Esophagus squamous epithelium (tissue), 5 donors: ENCODE data around the gene ASCL2. TPM values are rescaled to one million over a fixed set of nuclear protein-coding genes. Genes with fewer than 3 reads are reported as not detected.

ENCODE experiments used
- DNase-seq: peaks from one replicate; lab custom pipeline; 2025; lab: John Stamatoyannopoulos, UW
- H3K27ac ChIP-seq, 4 donors: fragments of 200-600 bp; sonication (generic); one replicate each; pipeline ENCODE4 v1.5.1; 2016 to 2019; ENCODE audit warnings: mild to moderate bottlenecking in 1 of 4
- H3K27me3 ChIP-seq, 4 donors: fragments of 200-600 bp; sonication (generic); 1 replicate in 3 of 4; 2 replicates in 1 of 4; pipeline versions ENCODE4 v1.5.1 to v1.6.0; 2017 to 2021; ENCODE audit warnings: antibody characterized with exemption in 1 of 4
- H3K36me3 ChIP-seq, 3 donors: fragments of 200-600 bp; sonication (generic); one replicate each; pipeline ENCODE4 v1.5.1; 2016 to 2019
- H3K4me1 ChIP-seq, 3 donors: fragments of 200-600 bp; sonication (generic); one replicate each; pipeline ENCODE4 v1.5.1; 2017 to 2019
- H3K4me3 ChIP-seq, 4 donors: fragments of 200-600 bp; sonication (generic); 1 replicate in 3 of 4; 2 replicates in 1 of 4; pipeline ENCODE4 v1.5.1; 2016 to 2019; ENCODE audit warnings: mild to moderate bottlenecking in 2 of 4, moderate library complexity in 1 of 4
- H3K9me3 ChIP-seq, 3 donors: fragments of 200-600 bp; sonication (generic); one replicate each; pipeline ENCODE4 v1.5.1; 2016 to 2019
- CTCF ChIP-seq, 6 experiments: fragments of 450-650 bp in 4 of 6; fragments of 200-600 bp in 2 of 6; sonication (generic) in 2 of 6; IDR thresholded peaks; one replicate each; pipeline ENCODE4 v1.5.1; 2016 to 2019; ENCODE audit warnings: antibody characterized with exemption in 6 of 6, mild to moderate bottlenecking in 4 of 6, moderate library complexity in 4 of 6
- POLR2A ChIP-seq, 4 donors: fragments of 450-650 bp; IDR thresholded peaks; one replicate each; pipeline ENCODE4 v1.6.1; 2017; ENCODE audit warnings: antibody characterized with exemption in 4 of 4, mild to moderate bottlenecking in 4 of 4, moderate library complexity in 3 of 4
- WGBS, 2 donors: methylation state at CpG; one replicate each; pipeline ENCODE4 v1.1.5; 2018; 5-methylcytosine and 5-hydroxymethylcytosine counted together
- intact Hi-C: fragments of 100-400 bp; cut with DNase I; formaldehyde crosslinking; loops from one replicate; pipeline ENCODE4 v1.15.0; 2022
- total RNA-seq, 4 donors: library from RNA; depleted of rRNA; stranded (reverse); fragments of >200 nt; gene quantifications; one replicate each; pipeline ENCODE4 v1.1.0, GENCODE V29; 2016
- donor health status: DM: yes; HTN: yes; CAD: no.

Gene ASCL2
- total RNA-seq, 4 donors from 2014 or later, result 0.67 to 5.1 (median 2.3) TPM

GRCh38 chr11:2275334-2276279 is 5.2 kb upstream of the ASCL2 start:
- no peak for DNase-seq
- peaks cover 0 to 82% (median 2%) of the 10 kb centered on the region in 4 donors for H3K27me3 ChIP-seq
- no peaks in the 10 kb centered on the region for H3K9me3 ChIP-seq
- no peak overlapping the region for H3K4me3 ChIP-seq
- WGBS, 2 donors, result 91 to 92% methylated on average over 10 to 16 of the region's 30 CpGs
- intact Hi-C loops, result no loop called here
- H3K27ac ChIP-seq, result no peak overlapping the region
- TF ChIP-seq POLR2A (IDR thresholded peaks at IDR 0.05), result no peak
- no peak for TF ChIP-seq CTCF (IDR thresholded peaks at IDR 0.05)
- peaks cover 6 to 10% (median 7%) of the 10 kb centered on the region in 3 donors for H3K4me1 ChIP-seq
- no peaks in the 10 kb centered on the region for H3K36me3 ChIP-seq

DNA sequence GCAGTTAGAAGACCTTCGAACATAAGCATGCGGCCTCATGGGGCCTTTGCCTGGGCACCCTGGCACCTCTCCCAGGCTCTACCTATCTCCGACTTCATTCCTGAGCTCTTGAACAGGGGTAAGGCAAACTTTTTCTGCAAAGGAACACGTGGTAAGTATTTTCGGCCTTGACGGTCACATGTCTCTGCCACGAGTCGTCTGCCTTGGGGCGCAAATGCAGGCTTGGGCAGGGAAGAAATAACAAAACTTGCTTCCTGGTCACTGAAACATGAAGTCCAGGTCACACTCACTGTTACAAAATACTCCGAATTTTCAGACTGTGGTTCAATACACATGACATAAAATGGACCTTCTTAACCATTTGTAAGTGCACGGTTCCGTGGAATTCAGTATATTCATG is 3.4 kb upstream of the ASCL2 start:
- H3K9me3 ChIP-seq, result no peaks in the 10 kb centered on the region
- WGBS, 2 donors, result 67 to 76% methylated on average over 12 of the region's 12 CpGs
- intact Hi-C loops, result no loop called here
- no peak for DNase-seq
- no peak overlapping the region for H3K4me3 ChIP-seq
- no peaks in the 10 kb centered on the region for H3K36me3 ChIP-seq
- peaks cover 0 to 93% (median 4%) of the 10 kb centered on the region in 4 donors for H3K27me3 ChIP-seq
- no peak overlapping the region for H3K27ac ChIP-seq
- no peak for TF ChIP-seq POLR2A (IDR thresholded peaks at IDR 0.05)
- TF ChIP-seq CTCF (IDR thresholded peaks at IDR 0.05), result no peak
- H3K4me1 ChIP-seq, result peaks cover 13 to 29% (median 25%) of the 10 kb centered on the region in 3 donors

DNA sequence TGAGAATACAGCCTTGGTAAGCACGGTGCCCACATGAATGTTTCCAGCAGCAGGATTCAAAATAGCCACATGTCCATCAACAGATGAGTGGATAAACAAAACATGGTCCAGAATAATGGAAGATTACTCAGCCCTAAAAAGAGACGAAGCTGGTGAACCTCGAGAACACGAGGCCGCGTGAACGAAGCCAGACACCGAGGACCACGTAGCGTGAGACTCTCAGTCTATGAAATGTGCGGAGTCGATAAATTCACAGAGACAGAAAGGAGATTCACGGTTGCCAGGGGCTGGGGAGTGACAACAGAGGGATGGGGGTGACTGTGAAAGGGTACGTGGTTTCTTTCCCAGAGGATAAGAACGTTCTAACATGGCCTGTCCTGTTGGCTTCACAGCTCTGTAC is 2.9 kb upstream of the ASCL2 start:
- Histone ChIP-seq H3K4me3 (no peak overlapping the region), H3K36me3 (no peaks in the 10 kb centered on the region), H3K9me3 (no peaks in the 10 kb centered on the region), H3K4me1 (peaks cover 16 to 33% (median 29%) of the 10 kb centered on the region in 3 donors), H3K27ac (no peak overlapping the region), H3K27me3 (peaks cover 0 to 93% (median 4%) of the 10 kb centered on the region in 4 donors)
- 86 to 93% methylated on average over 14 to 15 of the region's 15 CpGs for WGBS, 2 donors
- no peak for DNase-seq
- intact Hi-C loops, result no loop called here
- no peak for TF ChIP-seq POLR2A (IDR thresholded peaks at IDR 0.05)
- TF ChIP-seq CTCF (IDR thresholded peaks at IDR 0.05), result no peak

GRCh38 chr11:2272946-2273280 is 2.5 kb upstream of the ASCL2 start:
- Histone ChIP-seq H3K4me3 (no peak overlapping the region), H3K9me3 (no peaks in the 10 kb centered on the region), H3K27ac (no peak overlapping the region), H3K27me3 (peaks cover 0 to 93% (median 4%) of the 10 kb centered on the region in 4 donors), H3K4me1 (peaks cover 17 to 37% (median 32%) of the 10 kb centered on the region in 3 donors), H3K36me3 (no peaks in the 10 kb centered on the region)
- intact Hi-C loops, result no loop called here
- 81 to 86% methylated on average over 7 of the region's 7 CpGs for WGBS, 2 donors
- DNase-seq, result no peak
- TF ChIP-seq POLR2A (IDR thresholded peaks at IDR 0.05), result no peak
- no peak for TF ChIP-seq CTCF (IDR thresholded peaks at IDR 0.05)

DNA sequence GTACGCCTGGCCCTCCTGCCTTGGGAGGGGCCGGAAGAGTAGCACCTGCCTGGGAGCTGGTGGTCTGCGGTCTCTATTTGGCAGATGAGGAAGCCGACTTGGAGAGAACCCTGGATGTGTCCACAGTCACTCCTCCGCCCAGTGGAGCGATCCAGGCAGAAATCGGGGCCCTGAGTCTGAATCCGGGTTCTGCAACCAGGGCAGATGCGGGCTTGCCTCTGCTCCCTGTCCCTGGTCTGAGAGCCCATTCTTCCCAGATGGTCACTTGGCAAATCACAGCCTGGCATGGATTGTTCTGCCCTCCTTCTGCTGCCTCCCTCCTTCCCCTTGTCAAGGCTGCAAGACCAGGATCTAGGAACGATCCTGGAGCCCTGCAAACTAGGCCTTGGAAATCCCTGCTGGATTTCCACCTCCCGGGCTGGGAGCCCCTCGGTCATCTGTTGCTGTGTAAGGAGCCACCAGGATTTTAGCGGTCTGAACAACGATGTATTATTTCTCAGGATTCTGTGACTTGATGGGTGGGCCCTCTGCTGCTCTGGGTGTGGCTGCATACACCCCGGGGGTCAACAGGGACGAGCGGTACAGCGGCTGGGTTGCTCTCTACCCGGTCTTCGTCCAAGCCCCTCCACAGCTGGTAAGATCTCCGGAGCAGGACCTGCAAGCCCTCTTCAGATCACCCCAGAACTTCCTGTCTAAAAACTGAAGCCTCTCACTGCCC is 2.0 kb upstream of the ASCL2 start:
- Histone ChIP-seq H3K36me3 (no peaks in the 10 kb centered on the region), H3K27me3 (peaks cover 0 to 96% (median 4%) of the 10 kb centered on the region in 4 donors), H3K27ac (no peak overlapping the region), H3K9me3 (no peaks in the 10 kb centered on the region), H3K4me3 (no peak overlapping the region), H3K4me1 (peaks cover 17 to 38% (median 32%) of the 10 kb centered on the region in 3 donors)
- 90 to 91% methylated on average over 8 to 15 of the region's 21 CpGs for WGBS, 2 donors
- TF ChIP-seq POLR2A (IDR thresholded peaks at IDR 0.05) (no peak), CTCF (IDR thresholded peaks at IDR 0.05) (no peak)
- intact Hi-C loops, result no loop called here
- DNase-seq, result no peak
